Erythroblast (primary cell): ENCODE results near the gene ZBTB5.

Experiments
- GATA1 ChIP-seq: IDR thresholded peaks from 2 replicates; pipeline ENCODE4 v1.6.1; 2011; ENCODE audit warnings: low read depth, mild to moderate bottlenecking, control low read depth, low read length, moderate library complexity
- POLR2A ChIP-seq: IDR thresholded peaks from 2 replicates; pipeline ENCODE4 v1.6.1; 2011; ENCODE audit warnings: mild to moderate bottlenecking, low read length

GRCh38 chr9:37511016-37512010, 46.1 kb upstream of the ZBTB5 start:
- no peak for TF ChIP-seq POLR2A
- TF ChIP-seq GATA1, result no peak
